GM06990 (cell line): Measurements from ENCODE around the gene TGFB1.
A peak's percentile ranks its signal among the peaks of the same experiment; 100 is the strongest.

Experiments used
- DNase-seq: peaks from one replicate; pipeline ENCODE4 v3.0.0-alpha.2; 2011; ENCODE audit not compliant: insufficient read length; ENCODE audit errors: extremely low read depth
- H3K27me3 ChIP-seq: replicated peaks from 2 replicates; pipeline ENCODE4 v1.6.0; 2011; ENCODE audit warnings: low read length; ENCODE audit not compliant: control insufficient read depth, insufficient read depth
- H3K36me3 ChIP-seq: 2 replicates; pipeline ENCODE4 v1.5.1; 2011; ENCODE audit warnings: low read length; ENCODE audit not compliant: control insufficient read depth, insufficient read depth
- H3K4me3 ChIP-seq: replicated peaks from 2 replicates; pipeline ENCODE4 v1.5.1; 2011; ENCODE audit warnings: low read depth, mild to moderate bottlenecking, control low read depth, low read length
- TF ChIP-seq, protein P1 (sequence below): IDR thresholded peaks from 2 replicates; pipeline ENCODE4 v1.5.1; 2011; ENCODE audit warnings: low read length, control low read depth, mild to moderate bottlenecking, inconsistent platforms; ENCODE audit not compliant: insufficient read depth, poor library complexity, severe bottlenecking

Gene TGFB1

DNA sequence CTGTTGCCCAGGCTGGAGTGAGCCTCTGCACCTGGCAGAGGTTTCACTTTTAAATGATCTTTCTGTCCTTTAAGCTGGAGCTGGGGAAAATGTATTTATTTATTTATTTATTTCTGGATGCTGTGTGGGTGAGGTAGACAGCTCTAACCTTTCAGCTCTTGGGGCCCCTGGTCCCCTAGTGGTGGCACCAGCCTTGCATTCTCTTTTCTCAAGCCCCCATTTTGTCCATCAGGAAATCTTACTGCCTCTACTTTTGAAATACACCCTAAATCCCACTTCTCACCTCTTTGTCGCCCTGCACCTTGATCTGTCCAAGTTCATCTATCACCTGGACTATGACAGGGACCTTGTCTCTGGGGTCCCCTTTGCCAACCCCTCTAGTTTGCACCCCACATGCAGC, 12.4 kb upstream of the TGFB1 start:
- DNase-seq, result no peak

DNA sequence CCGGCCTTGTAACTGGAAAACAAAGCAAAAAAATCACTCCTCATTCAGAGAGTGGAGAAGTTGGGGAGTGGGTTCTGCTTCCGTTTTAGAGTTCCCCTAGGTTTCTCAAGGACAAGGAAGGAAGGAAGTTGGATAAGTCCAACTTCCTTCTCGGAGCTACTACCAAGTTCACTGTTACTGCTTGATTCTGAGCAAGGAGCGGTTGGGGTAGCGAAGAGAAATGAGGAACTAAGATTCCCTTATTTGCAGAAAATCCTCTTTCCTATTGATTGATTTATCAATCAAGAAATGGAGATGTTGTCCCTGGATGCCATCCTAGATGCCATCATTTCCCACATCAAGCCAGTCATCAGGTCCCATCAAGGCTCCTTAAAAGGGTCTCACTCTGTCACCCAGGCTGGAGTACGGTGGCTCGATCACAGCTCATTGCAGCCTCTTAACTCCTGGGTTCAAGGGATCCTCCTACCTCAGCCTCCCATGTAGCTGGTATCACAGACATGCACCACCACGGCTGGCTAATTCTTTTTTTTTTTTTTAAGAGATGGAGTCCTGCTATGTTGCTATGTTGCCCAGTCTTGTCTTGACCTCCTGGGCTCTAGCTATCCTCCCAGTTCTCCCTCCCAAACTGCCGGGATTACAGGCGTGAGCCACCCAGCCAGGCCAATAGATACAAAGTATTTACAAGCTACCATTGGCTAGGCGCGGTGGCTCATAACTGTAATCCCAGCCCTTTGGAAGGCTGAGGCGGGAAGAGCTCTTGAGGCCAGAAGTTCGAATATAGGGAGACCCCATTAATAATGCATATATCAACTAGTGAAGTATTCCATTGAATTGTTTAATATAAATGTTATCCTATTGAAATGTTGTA, 11.0 kb upstream of the TGFB1 start:
- TF ChIP-seq, protein P1, sequence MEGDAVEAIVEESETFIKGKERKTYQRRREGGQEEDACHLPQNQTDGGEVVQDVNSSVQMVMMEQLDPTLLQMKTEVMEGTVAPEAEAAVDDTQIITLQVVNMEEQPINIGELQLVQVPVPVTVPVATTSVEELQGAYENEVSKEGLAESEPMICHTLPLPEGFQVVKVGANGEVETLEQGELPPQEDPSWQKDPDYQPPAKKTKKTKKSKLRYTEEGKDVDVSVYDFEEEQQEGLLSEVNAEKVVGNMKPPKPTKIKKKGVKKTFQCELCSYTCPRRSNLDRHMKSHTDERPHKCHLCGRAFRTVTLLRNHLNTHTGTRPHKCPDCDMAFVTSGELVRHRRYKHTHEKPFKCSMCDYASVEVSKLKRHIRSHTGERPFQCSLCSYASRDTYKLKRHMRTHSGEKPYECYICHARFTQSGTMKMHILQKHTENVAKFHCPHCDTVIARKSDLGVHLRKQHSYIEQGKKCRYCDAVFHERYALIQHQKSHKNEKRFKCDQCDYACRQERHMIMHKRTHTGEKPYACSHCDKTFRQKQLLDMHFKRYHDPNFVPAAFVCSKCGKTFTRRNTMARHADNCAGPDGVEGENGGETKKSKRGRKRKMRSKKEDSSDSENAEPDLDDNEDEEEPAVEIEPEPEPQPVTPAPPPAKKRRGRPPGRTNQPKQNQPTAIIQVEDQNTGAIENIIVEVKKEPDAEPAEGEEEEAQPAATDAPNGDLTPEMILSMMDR, result no peak
- no peaks in the 10 kb centered on the region for H3K27me3 ChIP-seq
- H3K36me3 ChIP-seq, result no peaks in the 10 kb centered on the region
- peak overlapping the region; percentile 84 for H3K4me3 ChIP-seq
- no peak for DNase-seq

More for the DNA sequence above, 12.4 kb upstream of the TGFB1 start:
- no peaks in the 10 kb centered on the region for H3K36me3 ChIP-seq
- TF ChIP-seq, protein P1, result peak; percentile 54
- H3K4me3 ChIP-seq, result no peak overlapping the region
- no peaks in the 10 kb centered on the region for H3K27me3 ChIP-seq

- DNase-seq, result peak; percentile 96
- TF ChIP-seq, protein P1, result no peak
- Histone ChIP-seq H3K36me3 (no peaks in the 10 kb centered on the region), H3K27me3 (no peaks in the 10 kb centered on the region), H3K4me3 (peak within 1 kb of the TSS; percentile 84)
Measured at GRCh38 chr19:41363753-41364523, 10.2 kb upstream of the TGFB1 start, which contains the start of gene B9D2. B9D2 (minus strand) TSS chr19:41364149; CDS start chr19:41363519, 630 bp downstream.

GRCh38 chr19:41363371-41363752, 9.6 kb upstream of the TGFB1 start:
- Histone ChIP-seq H3K36me3 (no peaks in the 10 kb centered on the region), H3K4me3 (peak overlapping the region; percentile 84), H3K27me3 (no peaks in the 10 kb centered on the region)
- TF ChIP-seq, protein P1, result no peak
- DNase-seq, result no peak

GRCh38 chr19:41362143-41362847, 8.6 kb upstream of the TGFB1 start:
- H3K27me3 ChIP-seq, result no peaks in the 10 kb centered on the region
- H3K36me3 ChIP-seq, result no peaks in the 10 kb centered on the region
- no peak overlapping the region for H3K4me3 ChIP-seq
- TF ChIP-seq, protein P1, result no peak
- no peak for DNase-seq
